ENCODE measurements around the gene MYBPC2.
"Not testable (repeated sequence)": the region's sequence is repeated elsewhere in the genome, so short reads cannot be mapped to it uniquely, and the experiment has no call there.

MYBPC2 gene

DNA sequence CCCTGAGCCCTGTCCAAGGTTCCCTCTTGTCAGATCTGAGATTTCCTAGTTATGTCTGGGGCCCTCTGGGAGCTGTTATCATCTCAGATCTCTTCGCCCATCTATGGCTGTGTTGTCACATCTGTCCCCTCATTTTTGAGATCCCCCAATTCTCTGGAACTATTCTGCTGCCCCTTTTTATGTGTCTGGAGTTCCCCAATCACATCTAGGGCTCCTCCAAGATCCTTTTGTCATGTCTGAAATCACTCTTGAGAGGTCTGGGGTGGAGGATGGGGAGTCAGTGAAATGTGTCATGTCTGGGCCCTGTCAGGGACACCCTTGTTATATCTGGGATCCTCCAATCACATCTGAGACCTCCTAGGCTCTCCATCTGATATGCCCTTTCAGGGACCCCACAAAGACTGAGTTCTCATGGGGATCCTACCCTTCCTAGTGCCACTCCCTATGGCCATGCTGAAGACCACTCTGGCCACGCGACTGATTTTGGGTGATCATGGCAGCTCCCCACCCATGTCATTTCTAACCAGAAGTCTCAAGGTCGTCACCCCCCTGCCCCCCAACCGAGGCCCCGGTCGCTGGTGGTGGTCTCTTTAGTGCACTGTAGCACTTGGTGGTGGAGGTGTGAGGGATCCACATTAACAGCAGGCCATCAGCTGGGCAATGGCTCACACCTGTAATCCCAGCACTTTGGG lies 3.8 kb upstream of the MYBPC2 start:
- DNase-seq (ENCODE audit: low spot score) = no peak

DNA sequence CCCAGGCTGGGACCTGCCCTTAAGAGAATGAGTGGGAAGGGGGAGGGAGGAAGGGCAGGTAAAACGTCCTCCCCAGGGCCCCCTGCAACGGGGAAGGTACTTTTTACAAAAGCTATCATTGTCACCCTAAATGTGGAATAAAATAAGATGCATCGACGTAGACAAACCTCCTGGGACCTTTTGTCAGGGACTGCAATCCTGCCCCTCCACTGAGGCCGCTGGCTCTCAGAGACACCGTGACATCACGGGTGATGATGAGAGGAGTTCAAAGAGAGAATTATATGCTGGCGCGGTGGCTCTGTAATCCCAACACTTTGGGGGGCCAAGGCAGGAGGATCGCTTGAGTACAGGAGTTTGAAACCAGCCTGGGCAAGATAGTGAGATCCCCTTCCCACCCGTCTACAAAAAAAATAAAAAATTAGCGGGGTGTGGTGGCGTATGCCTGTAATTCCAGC lies 1.8 kb upstream of the MYBPC2 start:
- no peak for DNase-seq (ENCODE audit: low spot score)

DNA sequence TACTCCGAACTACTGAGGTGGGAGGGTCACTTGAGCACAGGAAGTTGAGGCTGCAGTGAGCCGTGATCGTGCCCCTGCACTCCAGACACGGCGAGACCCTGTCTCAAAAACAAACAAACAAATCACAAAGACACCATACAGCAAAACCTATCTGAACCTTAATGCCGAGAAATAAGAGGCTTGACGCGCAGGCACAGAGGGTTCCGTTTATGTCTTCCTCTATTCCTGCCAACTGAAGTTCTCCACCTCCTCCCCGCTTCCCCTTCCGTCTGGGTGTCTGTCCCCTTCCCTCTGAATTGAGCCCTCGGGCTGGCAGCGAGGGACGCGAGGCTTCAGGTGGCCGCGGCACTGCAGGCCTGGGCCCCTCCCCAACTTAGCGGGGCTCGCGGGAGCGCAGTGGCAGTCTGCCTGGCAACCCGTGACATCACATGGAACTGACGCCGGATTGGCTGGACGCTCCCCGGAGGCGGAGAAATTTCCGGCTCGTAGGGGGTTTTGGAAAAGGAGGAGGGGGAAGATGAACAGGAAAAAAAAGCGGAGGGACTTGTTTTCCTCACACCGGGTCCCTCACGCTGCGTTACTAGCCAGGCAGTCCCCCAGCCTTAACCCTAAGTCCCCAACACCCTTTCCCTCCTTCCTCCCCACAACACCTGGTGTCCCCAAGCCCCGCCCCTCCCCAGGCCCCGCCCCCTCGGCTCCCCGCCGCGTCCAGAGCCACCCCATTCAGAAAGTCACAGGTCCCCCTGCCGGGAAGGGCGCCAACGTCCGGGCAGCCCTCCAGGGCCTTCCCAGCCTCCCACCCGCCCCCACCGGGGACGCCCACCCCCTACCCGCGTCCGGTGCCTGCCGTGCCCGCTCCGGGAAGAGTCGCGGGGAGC lies 1.1 kb upstream of the MYBPC2 start:
- peak; percentile 94 for DNase-seq (ENCODE audit: low spot score)

DNA sequence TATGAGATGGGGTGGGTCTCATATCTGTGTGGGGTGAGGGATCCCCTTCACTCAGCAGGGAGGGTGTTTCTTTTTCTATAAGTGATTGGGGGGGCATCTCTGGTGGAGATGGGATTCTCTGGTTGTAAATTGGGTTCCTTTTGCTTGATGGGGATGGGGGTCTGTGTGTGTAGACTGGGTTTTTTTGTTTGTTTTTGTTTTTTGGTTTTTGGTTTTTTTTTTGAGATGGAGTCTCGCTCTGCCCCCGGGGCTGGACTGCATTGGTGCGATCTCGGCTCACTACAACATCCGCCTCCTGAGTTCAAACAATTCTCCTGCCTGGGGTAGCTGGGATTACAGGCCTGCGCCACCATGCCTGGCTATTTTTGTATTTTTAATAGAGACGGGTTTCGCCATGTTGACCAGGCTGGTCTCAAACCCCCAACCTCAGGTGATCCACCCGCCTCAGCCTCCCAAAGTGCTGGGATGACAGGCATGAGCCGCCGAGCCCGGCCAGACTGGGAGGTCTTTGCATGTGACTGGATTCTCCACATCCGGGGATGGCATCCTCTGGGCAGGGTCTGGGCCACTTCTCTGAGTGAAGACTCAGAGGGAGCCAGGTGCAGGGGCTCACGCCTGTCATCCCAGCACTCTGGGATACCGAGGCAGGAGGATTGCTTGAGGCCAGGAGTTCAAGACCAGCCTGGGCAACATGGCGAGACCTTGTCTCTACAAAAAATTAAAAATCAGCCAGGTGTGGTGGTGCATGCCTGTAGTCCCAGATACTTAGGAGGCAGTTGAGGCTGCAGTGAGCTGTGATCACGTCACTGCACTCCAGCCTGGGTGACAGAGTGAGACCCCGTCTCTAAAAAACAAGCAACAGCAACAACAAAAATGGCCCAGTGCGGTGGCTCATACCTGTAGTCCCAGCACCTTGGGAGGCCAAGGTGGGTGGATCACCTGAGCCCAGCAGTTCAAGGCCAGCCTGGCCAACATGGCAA lies 799 bp downstream of the MYBPC2 start:
- DNase-seq (ENCODE audit: low spot score) = no peak

DNA sequence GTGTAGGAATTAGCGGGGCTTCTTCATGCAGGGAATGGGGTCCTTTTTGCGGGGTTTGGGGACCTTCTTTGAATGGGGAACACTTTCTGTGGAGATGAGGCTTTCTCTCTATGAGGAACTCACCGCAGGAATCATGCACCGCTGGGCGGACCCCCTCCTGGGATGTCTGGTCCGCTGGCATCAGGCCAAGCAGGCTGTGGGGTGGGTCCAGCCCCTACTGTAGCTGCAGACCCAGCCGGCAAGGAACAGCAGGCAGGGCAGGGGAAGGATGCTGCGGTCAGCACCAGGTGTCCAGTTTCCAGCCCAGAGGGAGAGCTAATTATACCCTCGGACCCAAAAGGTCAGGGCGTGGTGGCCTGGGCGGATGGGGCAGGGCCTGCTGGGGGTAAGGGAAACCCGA lies 1.8 kb downstream of the MYBPC2 start:
- DNase-seq (ENCODE audit: low spot score) = no peak

DNA sequence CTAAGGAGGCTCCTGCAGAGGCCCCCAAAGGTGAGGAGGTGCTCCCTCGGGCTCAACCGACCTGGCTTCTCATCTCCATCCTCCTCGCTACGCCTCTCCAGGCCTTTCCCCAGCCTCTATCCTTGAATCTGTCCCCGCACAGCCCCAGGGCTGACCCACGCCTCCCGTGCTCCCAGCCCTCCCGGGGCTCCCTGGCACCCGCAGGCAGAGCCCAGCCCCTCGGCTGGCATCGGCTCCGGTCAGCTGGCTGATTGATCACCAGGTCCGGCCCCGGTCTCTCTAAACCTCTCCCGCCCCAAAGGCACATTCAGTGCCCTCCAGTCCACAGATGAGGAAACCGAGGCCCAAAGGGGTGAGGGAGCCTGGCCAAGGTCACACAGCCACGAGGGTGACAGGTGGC lies 2.5 kb downstream of the MYBPC2 start:
- no peak for DNase-seq (ENCODE audit: low spot score)

DNA sequence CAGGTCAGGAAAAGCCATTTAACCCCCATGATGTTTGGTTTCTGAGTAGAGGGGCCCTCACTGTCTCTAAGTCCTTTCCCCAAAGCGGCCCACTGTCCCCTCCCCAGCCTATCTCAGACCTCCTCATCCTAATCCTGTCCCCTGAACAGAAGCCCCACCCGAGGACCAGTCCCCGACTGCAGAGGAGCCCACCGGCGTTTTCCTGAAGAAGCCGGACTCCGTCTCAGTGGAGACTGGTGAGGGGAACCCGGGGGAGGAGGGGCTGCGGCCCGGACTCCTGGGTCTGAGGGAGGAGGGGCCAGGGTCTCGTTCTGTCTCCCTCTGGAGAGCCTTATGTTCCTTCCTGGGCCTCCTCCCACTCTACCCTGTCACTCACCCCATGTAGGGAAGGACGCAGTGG lies 2.9 kb downstream of the MYBPC2 start:
- no peak for DNase-seq (ENCODE audit: low spot score)

DNA sequence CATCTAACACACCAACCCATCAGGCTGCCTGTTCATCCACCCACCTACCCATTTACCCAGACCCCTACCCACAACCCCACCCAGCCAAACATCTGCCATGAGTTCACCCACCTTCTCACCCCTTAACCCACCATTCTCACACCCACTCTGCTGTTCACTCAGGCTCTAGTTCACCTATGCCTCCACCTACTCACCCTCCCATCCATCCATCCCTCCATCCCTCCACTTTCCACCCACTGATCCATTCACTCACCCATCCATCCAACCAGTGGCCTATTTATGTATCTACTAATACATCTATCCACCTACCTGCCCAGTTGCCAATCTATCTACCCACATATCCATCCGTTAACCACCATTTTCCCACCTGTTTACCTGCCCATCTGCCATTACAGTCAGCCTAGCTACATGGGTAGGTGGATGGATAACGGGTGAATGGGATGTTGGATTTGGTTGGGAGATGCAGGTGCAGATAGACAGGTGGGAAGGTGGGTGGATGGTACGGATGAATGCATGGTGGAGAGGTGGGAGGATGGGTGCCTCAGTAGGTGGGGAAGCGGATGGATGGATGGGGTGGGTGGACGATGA lies 5.3 kb downstream of the MYBPC2 start:
- DNase-seq (ENCODE audit: low spot score) = no peak

DNA sequence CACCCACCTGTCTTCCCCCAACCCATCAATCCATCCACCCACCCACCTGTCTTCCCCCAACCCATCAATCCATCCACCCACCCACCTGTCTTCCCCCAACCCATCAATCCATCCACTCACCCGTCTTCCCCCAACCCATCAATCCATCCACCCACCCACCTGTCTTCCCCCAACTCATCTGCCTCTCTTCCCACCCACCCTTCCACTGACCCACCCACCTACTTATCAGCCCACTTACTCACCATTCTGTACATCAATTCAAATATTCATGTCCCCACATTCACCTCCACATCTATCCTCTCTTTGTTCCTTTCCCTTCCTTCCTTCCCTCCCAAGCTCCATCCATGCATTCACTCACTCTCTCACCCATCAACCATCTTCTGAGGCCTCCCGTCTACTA lies 6.4 kb downstream of the MYBPC2 start:
- DNase-seq (ENCODE audit: low spot score) = not testable (repeated sequence)

DNA sequence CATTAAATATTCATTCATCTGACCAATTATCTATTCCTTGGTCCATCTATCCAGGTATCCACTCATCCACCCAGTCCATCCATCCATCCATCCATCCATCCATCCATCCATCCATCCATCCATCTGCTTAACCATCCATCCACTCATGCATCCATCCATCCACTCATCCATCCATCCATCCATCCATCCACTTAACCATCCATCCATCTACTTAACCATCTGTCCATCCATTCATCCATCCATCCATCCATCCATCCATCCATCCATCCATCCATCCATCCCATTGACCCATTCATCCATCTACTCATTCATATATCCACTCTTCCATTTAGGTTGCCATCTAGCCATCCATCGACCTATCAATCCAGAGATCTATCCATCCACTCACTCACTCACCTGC lies 11.4 kb downstream of the MYBPC2 start:
- no peak for DNase-seq (ENCODE audit: low spot score)

DNA sequence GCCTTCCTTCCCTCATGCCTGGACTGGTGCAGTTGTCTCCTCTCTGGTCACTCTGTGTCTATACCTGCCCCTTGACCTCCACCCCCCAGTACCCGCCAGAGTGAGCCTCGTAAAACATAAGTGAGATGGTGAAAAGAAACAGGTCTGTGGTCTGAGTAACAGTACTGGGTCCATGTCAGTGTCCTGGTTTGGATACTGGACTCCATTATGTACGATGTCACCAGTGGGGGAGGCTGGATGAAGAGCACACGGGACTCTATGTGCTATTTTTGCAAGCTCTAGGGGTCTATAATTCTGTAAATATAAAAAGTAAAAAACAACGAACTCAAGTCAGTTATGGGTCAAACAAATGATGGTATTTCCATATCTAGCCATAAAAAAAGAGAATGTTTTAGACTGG lies 14.4 kb downstream of the MYBPC2 start:
- DNase-seq (ENCODE audit: low spot score) = no peak

DNA sequence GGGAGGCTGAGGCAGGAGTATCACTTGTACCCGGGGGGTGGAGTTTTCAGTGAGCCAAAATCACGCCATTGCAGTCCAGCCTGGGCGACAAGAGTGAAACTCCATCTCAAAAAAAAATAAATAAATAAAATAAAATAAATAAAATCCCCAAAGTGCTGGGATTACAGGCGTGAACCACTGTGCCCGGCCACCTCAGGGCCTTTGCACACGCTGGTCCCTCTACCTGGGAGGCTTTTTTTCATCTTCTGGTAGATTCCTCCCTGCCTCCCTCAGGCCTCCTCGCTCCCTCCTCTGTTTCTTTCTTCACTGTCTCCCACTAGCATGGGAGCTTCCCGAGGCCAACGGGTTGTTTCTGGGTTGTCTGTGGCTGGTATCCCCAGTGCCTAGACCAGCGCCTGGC lies 15.1 kb downstream of the MYBPC2 start:
- DNase-seq (ENCODE audit: low spot score) = no peak

DNA sequence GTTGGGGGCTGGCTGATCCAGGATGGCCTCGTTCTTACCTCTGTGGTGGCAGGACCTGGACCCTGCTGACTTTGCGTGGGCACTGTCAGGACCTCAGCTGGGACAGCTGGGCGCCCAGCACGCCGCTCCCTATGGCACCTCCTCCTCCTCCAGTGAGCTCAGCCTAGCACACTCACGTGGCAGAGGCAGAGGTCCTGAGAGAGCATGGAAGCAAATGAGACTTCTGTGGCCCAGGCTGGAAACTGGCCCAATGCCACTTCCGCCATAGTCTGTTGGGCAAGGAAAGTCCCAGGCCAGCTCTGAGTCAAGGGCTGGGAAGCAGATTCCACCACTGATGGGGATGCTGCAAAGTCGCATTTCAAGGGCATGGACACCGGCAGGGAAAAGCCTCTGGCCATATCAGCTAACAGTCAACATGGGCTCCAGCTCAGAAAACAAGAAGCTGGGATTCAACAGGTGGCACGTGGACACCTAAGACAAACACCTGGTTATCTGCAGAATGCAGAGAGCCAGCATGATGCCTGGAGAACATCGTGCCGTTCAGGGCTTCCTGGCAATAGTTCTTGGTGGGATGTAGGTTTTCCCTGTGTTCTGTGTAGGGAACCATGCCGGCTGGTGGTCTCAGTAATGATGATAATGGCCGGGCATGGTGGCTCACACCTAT lies 16.7 kb downstream of the MYBPC2 start:
- no peak for DNase-seq (ENCODE audit: low spot score)

DNA sequence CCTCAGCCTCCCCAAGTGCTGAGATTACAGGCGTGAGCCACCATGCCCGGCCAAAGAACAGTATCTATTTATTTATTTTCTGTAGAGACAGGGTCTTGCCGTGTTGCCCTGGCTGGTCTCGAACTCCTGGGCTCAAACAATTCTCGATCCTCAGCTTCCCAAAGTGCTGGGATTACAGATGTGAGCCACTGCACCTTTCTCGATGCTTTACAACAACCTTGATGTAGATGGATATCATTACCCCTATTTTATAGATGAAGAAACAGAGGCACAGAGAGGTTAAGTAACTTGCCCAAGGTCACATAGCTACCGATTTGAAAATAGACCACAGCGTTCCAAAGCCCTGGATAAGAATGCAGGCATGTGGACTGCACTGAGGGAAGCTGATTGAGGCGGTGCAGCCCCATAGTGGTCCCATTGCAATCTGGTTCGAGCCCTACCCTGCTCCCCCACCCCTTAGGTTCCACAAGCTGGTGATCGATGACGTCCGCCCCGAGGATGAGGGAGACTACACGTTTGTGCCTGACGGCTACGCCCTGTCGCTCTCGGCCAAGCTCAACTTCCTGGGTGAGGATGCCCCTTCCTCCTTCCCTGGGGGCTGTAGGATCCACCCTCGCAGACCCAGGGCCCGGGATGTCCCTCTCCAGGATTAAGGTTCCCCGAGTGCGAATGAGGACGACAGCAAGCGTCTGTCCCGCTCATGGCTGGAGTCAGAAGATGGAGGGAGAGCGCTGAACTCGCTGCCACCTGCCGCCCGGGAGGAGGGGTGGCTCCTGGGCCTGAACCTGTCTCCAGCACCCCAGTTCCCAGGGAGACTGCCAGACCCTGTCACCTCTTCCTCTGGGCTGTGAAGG lies 17.9 kb downstream of the MYBPC2 start:
- DNase-seq (ENCODE audit: low spot score) = no peak

DNA sequence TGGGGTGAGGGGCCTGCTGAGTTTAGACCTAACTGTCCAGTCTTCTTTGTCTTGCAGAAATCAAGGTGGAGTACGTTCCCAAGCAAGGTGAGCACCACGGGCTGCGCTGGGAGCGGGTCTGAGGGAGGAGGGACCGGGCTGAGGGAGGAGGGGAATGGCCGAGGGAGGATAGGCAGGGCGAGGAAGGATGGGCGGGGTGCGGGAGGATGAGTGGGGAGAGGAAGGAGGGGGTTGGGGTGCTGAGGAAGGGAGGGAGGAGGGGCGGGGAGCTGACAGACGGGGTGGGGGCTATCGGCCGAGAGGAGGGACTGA lies 18.5 kb downstream of the MYBPC2 start:
- DNase-seq (ENCODE audit: low spot score) = no peak

DNA sequence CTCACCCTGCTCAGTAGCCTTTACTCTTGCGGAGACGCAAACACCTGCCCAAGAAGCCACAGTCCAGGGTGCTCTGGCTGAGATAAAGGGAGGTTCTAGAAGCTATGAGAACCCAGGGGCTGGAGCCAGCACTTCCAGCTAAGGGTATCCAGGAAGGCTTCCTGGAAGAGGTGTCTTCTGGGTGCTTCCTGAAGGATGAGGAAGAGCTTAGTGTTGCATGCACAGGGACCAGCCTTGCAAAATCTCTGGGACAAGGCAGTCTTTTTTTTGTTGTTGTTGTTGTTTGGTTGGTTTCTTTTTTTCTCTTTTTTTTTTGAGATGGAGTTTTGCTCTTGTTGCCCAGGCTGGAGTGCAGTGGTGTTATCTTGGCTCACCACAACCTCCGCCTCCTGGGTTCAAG lies 20.6 kb downstream of the MYBPC2 start:
- no peak for DNase-seq (ENCODE audit: low spot score)

DNA sequence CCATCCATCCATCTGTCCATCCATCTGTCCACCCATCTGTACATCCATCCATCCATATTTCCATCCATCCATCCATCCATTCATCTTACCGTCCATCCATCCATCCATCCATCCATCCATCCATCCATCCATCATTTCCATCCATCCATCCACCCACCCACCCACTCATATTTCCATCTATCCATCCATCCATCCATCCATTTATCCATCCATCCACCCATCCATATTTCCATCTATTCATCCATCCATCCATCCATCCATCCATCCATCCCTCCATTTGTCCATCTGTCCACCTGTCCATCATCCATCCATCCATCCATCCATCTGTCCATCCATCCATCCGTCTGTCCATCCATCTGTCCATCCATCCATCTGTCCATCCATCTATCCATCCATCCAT lies 23.3 kb downstream of the MYBPC2 start:
- DNase-seq (ENCODE audit: low spot score) = no peak

DNA sequence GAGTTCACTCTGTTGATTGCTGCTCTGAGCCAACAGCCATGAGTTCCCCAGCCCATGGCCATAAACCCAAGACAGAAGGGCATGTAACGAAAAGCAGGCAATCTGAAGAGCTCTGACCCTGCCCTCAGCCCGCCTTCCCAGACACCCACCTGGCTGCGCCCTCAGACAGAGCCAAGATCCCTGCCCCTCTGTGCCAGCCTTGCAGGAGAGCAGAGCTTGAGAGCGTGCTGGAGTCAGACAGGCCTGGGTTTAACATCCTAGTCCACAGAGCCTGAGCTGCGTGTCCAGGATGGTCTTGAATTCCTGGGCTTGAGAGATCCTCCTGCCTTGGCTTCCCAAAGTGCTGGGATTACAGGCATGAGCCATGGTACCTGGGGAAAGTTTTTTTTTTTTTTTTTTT lies 24.6 kb downstream of the MYBPC2 start:
- no peak for DNase-seq (ENCODE audit: low spot score)

DNA sequence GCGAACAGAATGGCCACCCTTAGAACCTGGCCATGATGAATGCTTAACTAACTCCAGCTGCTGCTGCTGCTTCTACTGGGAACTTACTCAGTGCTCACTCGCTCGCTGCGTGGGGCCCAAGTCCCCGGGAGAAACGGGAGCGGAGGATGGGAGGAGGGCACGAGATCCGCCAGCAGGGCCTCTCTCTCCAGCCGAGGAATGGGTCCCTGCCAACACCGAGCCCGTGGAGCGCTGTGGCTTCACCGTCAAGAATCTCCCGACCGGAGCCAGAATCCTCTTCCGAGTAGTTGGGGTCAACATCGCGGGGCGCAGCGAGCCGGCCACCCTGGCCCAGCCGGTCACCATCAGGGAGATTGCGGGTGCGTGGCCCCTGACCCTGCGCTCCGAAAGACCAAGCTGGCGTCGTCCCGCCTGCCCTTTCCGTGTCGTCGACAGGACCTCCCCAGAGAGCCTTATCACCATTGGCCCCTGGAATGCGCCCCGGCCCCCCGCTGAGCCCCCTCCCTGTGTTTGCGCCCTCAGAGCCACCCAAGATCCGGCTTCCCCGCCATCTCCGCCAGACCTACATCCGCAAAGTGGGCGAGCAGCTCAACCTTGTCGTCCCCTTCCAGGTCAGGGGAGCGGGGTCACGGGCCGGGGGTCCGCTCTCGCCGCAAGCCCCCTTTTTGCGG lies 25.8 kb downstream of the MYBPC2 start:
- DNase-seq (ENCODE audit: low spot score) = peak; percentile 49

DNA sequence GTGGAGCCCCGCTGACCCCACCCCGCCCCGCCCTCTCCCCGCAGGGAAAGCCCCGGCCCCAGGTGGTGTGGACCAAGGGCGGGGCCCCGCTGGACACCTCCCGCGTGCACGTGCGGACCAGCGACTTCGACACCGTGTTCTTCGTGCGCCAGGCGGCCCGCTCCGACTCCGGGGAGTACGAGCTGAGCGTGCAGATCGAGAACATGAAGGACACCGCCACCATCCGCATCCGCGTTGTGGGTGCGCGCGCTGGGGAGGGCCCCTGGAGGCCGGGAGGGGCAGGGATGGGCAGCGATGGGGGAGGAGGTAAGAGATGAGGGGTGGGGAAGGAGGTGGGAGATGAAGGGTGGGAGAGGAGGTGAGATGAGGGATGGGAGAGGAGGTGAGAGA lies 26.4 kb downstream of the MYBPC2 start:
- DNase-seq (ENCODE audit: low spot score) = no peak
